Loucy (cell line): ENCODE results near the gene VSX2.

Experiments
- CTCF ChIP-seq: fragments of 200-600 bp; sonication (generic); conservative IDR thresholded peaks from 2 replicates; pipeline ENCODE4 v1.5.1; 2014; ENCODE audit warnings: mild to moderate bottlenecking, antibody characterized with exemption, low read length
- EZH2phosphoT487 ChIP-seq: fragments of 200-600 bp; IDR thresholded peaks from 2 replicates; pipeline ENCODE4 v1.6.1; 2018; ENCODE audit warnings: antibody characterized with exemption, mild to moderate bottlenecking, moderate library complexity, borderline replicate concordance

GRCh38 chr14:74223016-74223415 is 16.2 kb upstream of the VSX2 start:
- TF ChIP-seq CTCF (no peak), EZH2phosphoT487 (no peak)
